Stimulated activated CD4-positive, alpha-beta T cell treated with anti-CD3 and anti-CD28 coated beads, Interleukin-1b, Interleukin-23, amount 100 ng/mL, for 4 hours (primary cell): ENCODE results near the gene MAP3K1.
A peak's percentile ranks its signal among the peaks of the same experiment; 100 is the strongest.

ENCODE experiments used
- DNase-seq, 2 donors: peaks; one replicate each; pipeline ENCODE4 v3.0.0-alpha.2; 2020; ENCODE audit warnings: low read depth in 2 of 2

Gene MAP3K1

DNA sequence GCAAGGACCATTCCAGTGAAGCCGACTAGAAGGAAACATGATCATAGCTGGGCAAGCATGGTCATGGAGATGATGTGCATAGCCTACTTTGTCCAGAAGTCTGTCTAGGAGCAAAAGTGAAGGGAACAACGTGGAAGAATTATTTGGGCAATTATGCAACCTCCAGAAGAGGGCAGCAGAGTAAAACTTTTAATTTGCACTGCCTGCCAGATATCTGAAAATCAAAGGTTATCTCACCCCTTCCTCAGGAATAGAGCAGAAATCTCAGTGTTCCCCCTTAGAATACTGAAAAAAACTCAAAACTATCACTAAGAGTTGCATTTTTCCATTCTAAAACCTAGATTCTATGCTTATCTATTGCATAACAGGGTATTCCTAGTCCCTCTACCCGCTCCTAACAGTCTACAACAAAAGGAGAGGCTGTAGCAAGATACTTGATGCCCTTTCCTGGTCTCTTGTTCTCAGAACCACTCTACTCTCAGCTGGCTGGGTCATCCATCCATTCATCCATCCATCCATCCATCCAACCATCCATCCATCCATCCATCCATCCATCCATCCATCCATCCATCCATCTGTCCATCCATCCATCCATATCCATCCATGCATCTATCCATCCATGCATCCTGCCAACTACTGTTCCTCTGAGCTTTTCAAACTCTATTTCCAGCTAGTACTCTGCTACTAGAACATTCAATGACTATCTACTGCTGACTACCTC lies 85.7 kb downstream of the MAP3K1 start:
- DNase-seq, result peak in 1 of 2 donors; percentile 37

DNA sequence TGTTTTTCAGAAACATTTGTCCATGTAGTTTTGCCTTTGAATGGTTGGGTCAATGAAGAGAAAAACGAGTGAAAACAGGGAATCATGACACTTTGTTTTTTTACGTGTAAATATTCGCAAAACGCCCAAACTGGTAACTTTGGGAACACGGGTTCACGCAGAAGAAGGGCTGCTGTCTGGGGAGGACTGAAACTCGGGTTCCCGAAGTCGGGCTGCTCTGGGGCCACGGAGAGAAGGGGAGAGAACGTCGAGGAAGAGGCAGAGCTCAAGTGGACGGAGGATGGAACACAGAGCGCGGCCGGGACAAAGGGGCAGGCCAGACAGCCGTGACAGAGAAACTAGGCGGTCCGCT lies 93.6 kb downstream of the MAP3K1 start:
- peak in 1 of 2 donors; percentile 16 for DNase-seq

DNA sequence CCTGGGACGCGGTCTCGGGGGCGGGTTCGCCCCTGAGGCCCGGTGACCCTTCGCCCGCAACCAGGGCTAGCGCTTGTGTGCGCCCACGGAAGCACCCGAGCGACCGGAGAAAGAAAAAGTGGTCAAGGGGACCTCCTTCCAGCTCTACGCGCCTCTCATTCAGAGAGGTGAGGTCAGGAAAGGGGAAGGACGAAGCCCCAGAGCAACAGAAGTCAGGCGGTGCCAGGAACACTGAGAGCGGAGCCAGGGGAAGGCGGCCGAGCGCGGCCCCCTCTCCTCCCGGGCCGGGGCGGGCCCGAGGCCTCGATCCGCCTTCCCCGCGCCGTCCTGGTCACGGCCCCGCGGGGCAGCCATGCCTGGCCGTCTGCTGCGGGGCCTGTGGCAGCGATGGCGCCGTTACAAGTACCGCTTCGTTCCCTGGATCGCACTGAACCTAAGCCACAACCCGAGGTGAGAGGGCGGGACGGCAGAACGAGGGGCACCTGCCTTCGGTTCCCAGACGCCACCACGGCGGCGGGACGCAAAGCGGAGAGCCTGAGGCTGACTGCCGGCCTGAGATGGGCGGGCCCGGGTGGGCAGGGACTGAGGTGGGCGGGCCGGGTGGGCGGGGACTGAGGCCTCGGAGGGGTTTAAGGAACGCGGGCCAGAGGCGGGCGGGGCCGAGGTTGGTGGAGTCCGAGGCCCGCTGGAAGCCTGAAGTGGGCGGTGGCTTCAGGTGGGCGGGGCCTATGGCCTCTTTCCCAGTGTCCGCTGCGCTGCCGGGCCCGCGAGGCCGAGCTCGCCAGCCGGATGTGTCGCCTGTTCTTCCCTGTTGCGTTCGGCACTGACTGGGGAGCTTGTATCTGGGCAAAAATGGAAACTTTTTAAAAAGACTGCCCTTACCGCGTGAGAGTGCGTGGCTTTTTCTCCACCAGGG lies 94.2 kb downstream of the MAP3K1 start, which contains the start of gene SETD9:
SETD9 (plus strand) TSS at position 303 of the 916 bp plus-strand sequence; CDS start at position 353, 50 bp downstream.
- peak; percentile 75 to 90 for DNase-seq

DNA sequence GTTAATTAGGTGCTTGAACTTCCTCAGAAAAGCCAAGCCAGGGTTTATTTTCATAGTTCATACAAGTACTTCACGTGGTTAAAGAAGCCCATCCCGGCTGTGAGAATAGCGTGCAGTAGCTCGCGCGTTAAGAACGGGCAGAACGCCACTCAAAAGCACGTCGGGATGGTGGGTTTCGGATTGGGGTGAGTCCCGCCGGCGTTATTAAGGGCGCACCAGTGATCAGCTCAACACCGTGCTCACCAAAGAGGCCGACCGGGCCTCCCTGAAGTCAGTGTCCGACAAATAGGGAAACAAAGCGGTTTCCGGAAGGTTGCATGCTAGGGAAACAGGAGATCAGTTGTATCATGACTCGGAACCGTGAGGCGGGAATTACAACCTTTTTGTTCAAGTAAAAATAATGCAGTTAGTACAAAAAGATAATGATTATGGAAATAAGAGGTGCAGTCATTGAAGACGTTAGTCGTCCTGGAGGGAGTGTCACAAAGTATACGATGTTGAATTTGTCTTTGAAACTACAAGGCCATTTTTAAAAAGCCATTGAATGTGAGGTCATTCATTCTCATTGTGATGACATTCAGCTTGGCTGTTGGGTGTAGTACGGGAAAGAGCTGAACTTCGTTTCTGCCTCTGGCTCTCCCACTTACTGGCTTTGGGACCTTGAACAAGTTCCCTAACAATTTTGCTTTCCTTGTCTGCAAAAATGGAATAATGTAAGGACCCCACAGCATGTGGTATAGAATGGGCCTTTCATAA lies 95.0 kb downstream of the MAP3K1 start:
- DNase-seq, result no peak

DNA sequence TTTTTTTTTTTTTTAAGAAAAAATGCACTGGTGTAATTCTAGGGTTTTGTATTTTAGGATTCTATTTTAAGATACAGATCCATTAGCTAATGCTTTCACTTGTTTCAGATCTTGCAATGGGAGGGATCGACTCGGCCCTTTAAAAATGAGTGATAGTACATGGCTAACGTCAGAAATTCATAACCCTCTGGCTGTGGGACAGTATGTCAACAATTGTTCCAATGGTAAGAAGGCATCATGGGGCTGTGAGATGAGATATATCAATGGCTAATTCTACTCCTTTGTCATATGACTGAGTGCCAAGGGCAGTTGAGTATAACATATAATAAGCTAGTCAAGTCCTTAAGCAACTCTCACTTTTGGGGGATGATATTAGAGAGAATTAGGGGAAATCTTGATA lies 98.4 kb downstream of the MAP3K1 start:
- no peak for DNase-seq

DNA sequence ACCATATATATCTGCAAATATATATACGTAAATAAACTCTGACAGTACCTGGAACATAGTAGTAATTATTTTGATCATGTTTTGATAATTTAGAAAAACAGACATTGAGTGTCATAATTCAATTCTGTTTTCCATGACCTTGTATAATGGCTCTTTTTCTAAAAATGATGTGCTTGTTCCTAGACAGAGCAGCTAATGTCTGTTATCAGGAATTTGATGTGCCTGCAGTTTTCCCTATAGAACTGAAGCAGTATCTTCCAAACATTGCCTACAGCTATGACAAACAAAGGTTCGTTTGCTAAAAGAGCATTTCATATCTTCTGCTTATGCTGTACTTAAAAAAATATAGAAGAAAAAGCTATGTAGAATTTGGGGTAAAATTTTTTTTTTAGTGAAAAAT lies 99.3 kb downstream of the MAP3K1 start:
- no peak for DNase-seq

DNA sequence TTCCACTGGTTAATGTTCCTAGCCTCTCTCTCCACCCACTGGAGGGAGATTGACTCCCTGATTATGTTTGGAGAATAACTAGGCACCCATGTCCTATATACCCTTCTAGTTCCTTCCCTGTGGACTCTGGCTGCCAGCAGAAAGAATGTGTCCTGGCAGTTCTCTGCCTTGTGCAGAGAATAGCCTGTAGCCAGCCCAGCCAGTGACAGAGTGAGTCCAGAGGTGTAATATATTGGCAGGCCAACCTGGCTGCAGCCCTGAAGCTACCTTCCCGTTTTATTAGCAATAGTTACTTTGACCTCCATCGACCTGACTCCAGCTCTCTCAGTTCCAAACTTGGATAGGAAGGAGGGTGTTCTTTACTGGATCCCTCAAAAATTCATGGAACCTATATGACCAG lies 102.2 kb downstream of the MAP3K1 start:
- no peak for DNase-seq

DNA sequence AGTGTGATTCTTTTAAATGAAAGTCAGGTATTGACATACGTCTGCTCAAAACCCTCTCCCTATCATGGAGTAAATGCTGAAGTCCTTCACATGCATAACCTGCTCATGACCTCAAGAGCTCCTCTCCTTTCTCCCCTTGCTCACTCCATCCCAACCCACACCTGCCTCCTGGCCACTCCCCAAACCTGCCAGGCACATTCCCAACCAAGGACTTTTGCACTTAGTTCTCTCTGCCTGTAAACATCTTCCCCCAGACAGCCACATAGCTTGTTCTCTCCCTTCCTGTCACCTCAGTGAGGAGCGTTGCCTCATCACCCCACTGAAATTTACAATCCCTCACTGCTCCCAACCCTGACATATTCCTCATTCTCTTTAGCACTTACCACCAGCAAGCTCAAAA lies 102.7 kb downstream of the MAP3K1 start:
- no peak for DNase-seq

DNA sequence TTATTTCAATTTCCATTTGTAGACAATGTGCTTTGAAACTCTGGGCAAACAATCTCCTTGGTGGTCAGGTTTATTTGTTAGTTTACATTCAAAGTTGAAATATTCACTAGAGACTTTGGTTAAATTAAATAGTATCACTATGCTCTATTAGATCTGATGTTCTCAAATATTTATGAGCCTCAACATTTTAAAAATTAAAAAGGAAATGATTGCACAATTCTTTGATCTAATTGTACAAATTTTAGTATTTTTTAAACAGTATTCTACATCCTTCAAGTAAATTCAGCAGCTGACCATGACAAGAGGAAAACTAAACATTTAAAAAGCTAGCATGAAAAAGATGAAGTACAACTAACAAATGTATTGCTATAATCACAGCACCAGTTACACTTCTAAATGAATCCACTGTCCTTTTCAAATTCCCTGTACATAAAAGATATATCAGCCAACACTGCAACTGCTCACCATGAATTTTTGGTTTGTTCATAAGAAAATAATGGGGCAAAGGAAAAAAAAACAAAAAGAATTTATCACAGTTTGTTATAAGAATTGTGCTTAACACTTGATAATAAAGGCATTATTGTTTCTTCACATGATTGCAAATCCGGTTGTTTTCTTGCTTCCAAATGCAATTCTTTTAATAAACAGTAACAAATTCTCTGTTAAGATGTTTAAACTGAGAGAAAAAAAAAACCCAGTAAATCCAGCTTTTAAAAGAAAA lies 104.8 kb downstream of the MAP3K1 start:
- no peak for DNase-seq

DNA sequence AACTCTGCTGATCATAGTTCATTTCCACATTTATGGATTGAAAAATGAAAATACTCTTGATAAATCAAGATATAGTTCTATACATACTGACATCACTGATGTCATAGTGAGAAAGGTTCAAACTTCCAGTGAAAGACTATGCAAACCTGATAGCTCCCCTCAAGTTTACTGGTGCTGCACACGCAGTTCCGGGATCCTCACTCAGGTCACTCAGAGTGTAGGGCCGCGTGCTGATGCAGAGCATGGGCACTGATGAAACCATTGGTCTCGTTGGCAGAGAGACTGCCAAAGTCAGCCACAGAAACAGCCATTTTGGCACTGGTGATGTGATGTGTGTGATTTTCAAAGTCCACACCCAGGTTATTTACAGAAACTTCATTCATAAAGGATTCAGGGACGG lies 107.6 kb downstream of the MAP3K1 start:
- no peak for DNase-seq

DNA sequence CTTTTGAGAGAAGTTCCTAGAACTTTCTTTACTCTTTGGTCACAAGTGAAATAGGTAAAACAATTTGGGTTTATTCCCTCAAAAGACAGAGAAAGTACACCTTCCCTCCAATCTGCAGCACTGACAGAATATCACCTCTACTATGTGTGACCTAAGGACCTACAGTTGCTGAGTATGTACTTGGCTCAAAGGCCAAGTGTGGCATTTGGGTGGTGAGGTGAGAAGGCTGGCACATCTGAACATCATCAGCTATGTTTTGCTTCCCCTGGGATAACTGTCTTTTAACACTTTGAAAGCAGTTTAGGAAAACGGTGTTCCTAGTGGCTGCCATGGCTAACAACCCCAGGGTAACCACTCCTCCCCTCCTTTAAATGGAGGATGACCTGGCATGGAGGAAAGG lies 119.0 kb downstream of the MAP3K1 start:
- no peak for DNase-seq

DNA sequence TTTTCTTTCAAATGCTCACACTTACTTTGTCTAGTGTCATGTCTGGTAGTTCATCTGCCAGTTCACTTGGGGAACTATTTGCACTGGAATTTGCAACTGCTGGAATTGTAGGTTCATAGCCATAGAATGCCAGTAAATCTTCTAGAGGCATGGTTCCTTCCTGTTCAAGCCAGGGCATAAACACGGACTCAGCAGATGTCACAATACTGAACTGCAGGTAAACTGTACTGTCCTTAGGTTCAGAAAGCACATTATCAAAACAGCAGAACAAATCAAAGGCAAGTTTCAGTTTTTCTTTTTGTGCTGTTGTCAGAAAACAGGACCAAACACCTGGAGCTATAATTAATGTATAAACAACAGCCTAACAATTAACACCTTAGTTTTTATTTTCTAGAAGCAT lies 123.5 kb downstream of the MAP3K1 start:
- DNase-seq, result no peak

DNA sequence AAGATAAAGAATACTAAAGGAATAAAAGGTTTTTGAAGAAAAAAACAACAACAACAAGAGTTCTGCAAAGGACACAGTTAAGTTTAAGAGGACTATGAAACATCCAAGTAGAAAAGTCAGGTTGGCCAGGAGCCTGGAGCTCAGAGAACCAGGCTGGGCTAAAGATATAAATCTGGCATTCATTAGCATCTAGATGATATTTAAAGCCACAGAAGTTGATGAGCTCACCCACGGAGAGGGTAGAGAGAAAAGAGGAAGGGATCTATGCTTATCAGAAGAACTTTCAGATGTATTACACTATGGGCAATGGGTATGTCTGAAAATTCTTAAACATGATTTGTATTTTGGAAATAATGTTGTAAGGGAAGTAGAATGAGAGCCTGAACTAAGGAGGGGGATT lies 126.6 kb downstream of the MAP3K1 start:
- DNase-seq, result no peak
